ENCODE results near the gene PIGB. TPM values are rescaled to one million over a fixed set of nuclear protein-coding genes. Genes with fewer than 3 reads are reported as not detected.

PIGB gene
- total and polyA plus RNA-seq, 2 of the 8 experiments (the other 6 are each of a cell fraction or from before 2014, with no cell fraction given): 4.3 to 11.7 TPM

GRCh38 chr15:55289746-55290527 is 29.1 kb upstream of the PIGB start, which contains the start of gene RAB27A (continued):
- TF ChIP-seq USF2 (IDR thresholded peaks at IDR 0.05; ENCODE audit: low read length) (no peak), CREB1 (IDR thresholded peaks at IDR 0.05) (no peak), CTBP2 (IDR thresholded peaks at IDR 0.05; ENCODE audit: borderline replicate concordance, insufficient read depth, insufficient read length, low read length) (peak; percentile 25), YY1 (IDR thresholded peaks at IDR 0.05; ENCODE audit: low read depth, low read length) (no peak), PHF8 (conservative IDR thresholded peaks at IDR 0.05; ENCODE audit: low read depth, low read length) (no peak; the same call in none of the 2 replicates), KDM4A (IDR thresholded peaks at IDR 0.05; ENCODE audit: low read depth, low read length, severe bottlenecking) (peak; percentile 73), GTF2F1 (IDR thresholded peaks at IDR 0.05; ENCODE audit: borderline replicate concordance, low read depth, low read length) (no peak), CBX5 (IDR thresholded peaks at IDR 0.05; ENCODE audit: low read depth, low read length) (no peak), NRF1 (IDR thresholded peaks at IDR 0.05; ENCODE audit: low read depth, low read length) (no peak), BRCA1 (IDR thresholded peaks at IDR 0.05; ENCODE audit: low read depth, low read length) (no peak), RAD21 (IDR thresholded peaks at IDR 0.05 in 1 of 2, conservative IDR thresholded peaks at IDR 0.05 in 1 of 2; ENCODE audit: low read depth in 2 of 2, low read length in 2 of 2) (no peak), SUZ12 (IDR thresholded peaks at IDR 0.05; ENCODE audit: low read length) (0 out of 2 replicates have a peak, but pooled peaks have one; percentile 12), SP1 (IDR thresholded peaks at IDR 0.05; ENCODE audit: low read depth, low read length) (no peak), RXRA (IDR thresholded peaks at IDR 0.05; ENCODE audit: insufficient read depth, low read depth, low read length) (no peak), POLR2A (IDR thresholded peaks at IDR 0.05; ENCODE audit: control extremely low read depth in 1 of 2, low read depth in 2 of 2, low read length in 2 of 2) (0 out of 3 replicates have a peak, but pooled peaks of 1 of the 2 experiments have one; percentile 14), JUN (IDR thresholded peaks at IDR 0.05; ENCODE audit: low read depth, low read length) (no peak), E2F6 (IDR thresholded peaks at IDR 0.05) (peak; percentile 48; the same call in 1 of the 2 replicates), SRF (IDR thresholded peaks at IDR 0.05; ENCODE audit: low read depth, low read length) (no peak), NANOG (IDR thresholded peaks at IDR 0.05; ENCODE audit: insufficient read depth, low read depth, low read length, poor library complexity, severe bottlenecking) (no peak), SIX5 (IDR thresholded peaks at IDR 0.05; ENCODE audit: low read depth, low read length) (no peak), HDAC6 (IDR thresholded peaks at IDR 0.05; ENCODE audit: low read depth, low read length) (no peak), SIRT6 (IDR thresholded peaks at IDR 0.05; ENCODE audit: low read length) (no peak), ZNF274 (IDR thresholded peaks at IDR 0.05; ENCODE audit: borderline replicate concordance, extremely low read depth, low read length) (no peak)

Data from H1 (cell line).